HUES64 (cell line): ENCODE data around the gene ADGRB3.

Source experiments
- H3K27ac ChIP-seq: 2 replicates; pipeline ENCODE4 v1.7.0; 2013; ENCODE audit warnings: low read depth, low read length, inconsistent platforms
- H3K27me3 ChIP-seq: 2 replicates; pipeline ENCODE4 v1.6.1; 2013; ENCODE audit warnings: mild to moderate bottlenecking, low read length; ENCODE audit not compliant: insufficient read depth
- H3K36me3 ChIP-seq: 2 replicates; pipeline ENCODE4 v1.6.1; 2013; ENCODE audit warnings: mild to moderate bottlenecking, low read length; ENCODE audit not compliant: insufficient read depth
- H3K4me1 ChIP-seq: 2 replicates; pipeline ENCODE4 v1.6.1; 2013; ENCODE audit warnings: mild to moderate bottlenecking, low read length, moderate library complexity; ENCODE audit not compliant: insufficient read depth
- H3K4me3 ChIP-seq: 2 replicates; pipeline ENCODE4 v1.5.1; 2013; ENCODE audit warnings: mild to moderate bottlenecking, low read length, moderate library complexity
- H3K9ac ChIP-seq: 2 replicates; pipeline ENCODE4 v1.6.1; 2013; ENCODE audit warnings: mild to moderate bottlenecking, low read depth, low read length
- H3K9me3 ChIP-seq: 2 replicates; pipeline ENCODE4 v1.6.1; 2013; ENCODE audit warnings: low read depth, low read length; ENCODE audit not compliant: insufficient read depth
- WGBS: fragments of 150-250, 120-280 bp; methylation state at CpG from one replicate; pipeline ENCODE4 v1.1.7; 2013; ENCODE audit warnings: missing lambda C conversion rate; 5-methylcytosine and 5-hydroxymethylcytosine counted together

The ADGRB3 gene

GRCh38 chr6:69232911-69233448 lies 597.9 kb downstream of the ADGRB3 start:
- Histone ChIP-seq H3K27me3 (peaks cover 4% of the 10 kb centered on the region), H3K4me3 (peak overlapping the region; percentile 34), H3K9ac (no peak overlapping the region), H3K9me3 (no peaks in the 10 kb centered on the region), H3K27ac (no peak overlapping the region), H3K4me1 (0 out of 2 replicates have a peak, but pooled peaks cover 6% of the 10 kb centered on the region), H3K36me3 (no peaks in the 10 kb centered on the region)
- WGBS, result 7% methylated on average over 28 of the region's 28 CpGs

GRCh38 chr6:69238067-69238466 lies 603.0 kb downstream of the ADGRB3 start:
- Histone ChIP-seq H3K4me1 (no peaks in the 10 kb centered on the region), H3K27ac (no peak overlapping the region), H3K4me3 (no peak overlapping the region), H3K27me3 (no peaks in the 10 kb centered on the region; the same call in 1 of the 2 replicates), H3K9ac (no peak overlapping the region), H3K9me3 (no peaks in the 10 kb centered on the region), H3K36me3 (no peaks in the 10 kb centered on the region)
- WGBS, result 78% methylated on average over 1 of the region's 1 CpG

DNA sequence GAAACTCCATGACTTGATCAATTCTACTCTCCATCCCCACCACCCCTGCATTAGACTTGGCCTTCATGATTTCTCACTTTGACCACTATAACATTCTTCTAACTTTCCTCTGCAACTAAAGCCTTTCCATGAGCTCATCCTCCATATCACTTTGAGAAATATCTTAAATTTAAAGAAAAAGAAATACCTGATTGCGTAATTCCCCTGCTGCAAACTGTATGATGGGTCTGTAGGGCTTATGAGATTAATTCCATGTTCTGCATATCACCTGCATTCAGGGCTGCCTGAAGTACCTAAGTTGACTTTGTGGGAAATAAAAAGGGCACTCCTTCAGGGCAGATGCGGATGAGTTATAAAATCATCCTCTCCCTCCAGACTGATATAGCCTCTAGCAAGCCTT lies 611.9 kb downstream of the ADGRB3 start:
- H3K9me3 ChIP-seq, result no peaks in the 10 kb centered on the region
- H3K4me1 ChIP-seq, result no peaks in the 10 kb centered on the region
- H3K27ac ChIP-seq, result no peak overlapping the region
- WGBS, result 96% methylated on average over 2 of the region's 2 CpGs
- no peaks in the 10 kb centered on the region for H3K36me3 ChIP-seq
- H3K27me3 ChIP-seq, result no peaks in the 10 kb centered on the region
- H3K9ac ChIP-seq, result no peak overlapping the region
- H3K4me3 ChIP-seq, result no peak overlapping the region

DNA sequence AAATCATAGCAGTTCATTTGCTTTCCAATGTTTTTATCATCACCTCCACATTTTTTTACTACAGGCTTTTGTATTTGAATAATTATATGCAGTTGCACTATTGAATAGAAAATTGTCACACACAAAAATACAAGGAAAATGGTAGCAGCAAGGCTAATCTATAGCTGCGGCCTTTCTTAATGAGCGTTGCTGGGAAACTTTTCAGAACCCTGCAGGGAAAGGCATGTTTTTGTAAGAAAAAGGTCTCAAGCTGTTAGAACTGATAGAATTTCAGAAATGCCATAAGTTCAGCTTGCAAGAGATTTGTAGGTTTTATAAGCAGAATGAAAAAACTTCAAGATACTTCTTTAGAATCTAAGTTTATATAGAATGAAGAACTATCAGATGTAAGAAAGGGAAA lies 625.9 kb downstream of the ADGRB3 start:
- WGBS, result 90% methylated on average over 2 of the region's 2 CpGs
- no peaks in the 10 kb centered on the region for H3K4me1 ChIP-seq
- H3K4me3 ChIP-seq, result no peak overlapping the region
- no peaks in the 10 kb centered on the region for H3K36me3 ChIP-seq
- H3K27ac ChIP-seq, result no peak overlapping the region
- H3K27me3 ChIP-seq, result no peaks in the 10 kb centered on the region
- no peaks in the 10 kb centered on the region for H3K9me3 ChIP-seq
- no peak overlapping the region for H3K9ac ChIP-seq

GRCh38 chr6:69263297-69263696 lies 628.2 kb downstream of the ADGRB3 start:
- H3K4me3 ChIP-seq, result no peak overlapping the region
- H3K36me3 ChIP-seq, result no peaks in the 10 kb centered on the region
- H3K27ac ChIP-seq, result no peak overlapping the region
- H3K4me1 ChIP-seq, result no peaks in the 10 kb centered on the region
- no peaks in the 10 kb centered on the region for H3K9me3 ChIP-seq
- 93% methylated on average over 2 of the region's 2 CpGs for WGBS
- H3K27me3 ChIP-seq, result no peaks in the 10 kb centered on the region
- no peak overlapping the region for H3K9ac ChIP-seq

DNA sequence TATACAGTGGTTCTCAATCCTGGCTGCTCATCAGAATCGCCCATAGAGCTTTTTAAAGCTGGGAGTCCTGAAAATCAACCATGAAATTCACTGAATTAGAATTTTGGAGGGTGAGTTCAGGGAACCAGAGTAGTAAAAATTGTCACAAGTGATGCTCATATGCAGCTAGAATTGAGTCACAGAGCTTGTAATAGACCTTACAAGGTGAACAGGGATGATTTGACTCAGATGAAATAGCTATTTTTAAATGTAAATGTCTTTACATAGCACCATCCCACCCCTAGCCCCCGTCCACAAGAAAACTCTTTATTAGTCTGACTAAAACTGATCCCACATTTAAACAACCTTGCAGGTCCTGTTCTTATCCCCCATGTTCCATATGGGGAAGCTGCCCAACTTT lies 630.0 kb downstream of the ADGRB3 start:
- Histone ChIP-seq H3K4me1 (no peaks in the 10 kb centered on the region), H3K27me3 (no peaks in the 10 kb centered on the region), H3K27ac (no peak overlapping the region), H3K4me3 (no peak overlapping the region), H3K9me3 (no peaks in the 10 kb centered on the region), H3K9ac (no peak overlapping the region), H3K36me3 (no peaks in the 10 kb centered on the region)
- 90% methylated on average over 2 of the region's 2 CpGs for WGBS

- H3K9me3 ChIP-seq, result no peaks in the 10 kb centered on the region
- WGBS, result 100% methylated on average over 1 of the region's 1 CpG
- no peaks in the 10 kb centered on the region for H3K4me1 ChIP-seq
- H3K27ac ChIP-seq, result no peak overlapping the region
- no peaks in the 10 kb centered on the region for H3K27me3 ChIP-seq
- H3K36me3 ChIP-seq, result no peaks in the 10 kb centered on the region
- H3K9ac ChIP-seq, result no peak overlapping the region
- no peak overlapping the region for H3K4me3 ChIP-seq
Observed at GRCh38 chr6:69265706-69266105, 630.6 kb downstream of the ADGRB3 start.

DNA sequence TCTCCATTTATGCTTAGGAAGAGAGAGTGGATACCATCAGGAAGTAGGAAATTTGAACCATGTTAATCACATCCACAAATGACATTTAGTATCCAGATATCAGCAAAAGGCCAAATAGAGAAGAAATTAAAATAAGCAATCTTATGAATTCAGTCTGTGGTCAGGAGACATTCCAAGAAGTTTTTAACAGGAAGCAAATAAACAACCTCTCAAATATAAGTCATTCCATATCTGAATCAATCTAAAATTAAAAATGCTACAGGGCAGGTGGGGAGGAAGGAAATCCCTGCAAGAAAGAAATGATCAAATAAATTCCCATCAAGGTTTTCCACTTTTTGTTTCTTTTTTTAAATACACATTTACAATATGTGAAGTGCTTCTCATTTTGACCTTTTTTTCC lies 641.1 kb downstream of the ADGRB3 start:
- Histone ChIP-seq H3K27ac (no peak overlapping the region), H3K36me3 (no peaks in the 10 kb centered on the region), H3K9ac (no peak overlapping the region), H3K9me3 (no peaks in the 10 kb centered on the region), H3K4me1 (peaks cover 9% of the 10 kb centered on the region; the same call in 1 of the 2 replicates), H3K27me3 (no peaks in the 10 kb centered on the region), H3K4me3 (no peak overlapping the region)

- no peaks in the 10 kb centered on the region for H3K27me3 ChIP-seq
- H3K36me3 ChIP-seq, result no peaks in the 10 kb centered on the region
- H3K9me3 ChIP-seq, result no peaks in the 10 kb centered on the region
- 85% methylated on average over 4 of the region's 4 CpGs for WGBS
- no peak overlapping the region for H3K4me3 ChIP-seq
- peaks cover 15% of the 10 kb centered on the region for H3K4me1 ChIP-seq
- H3K27ac ChIP-seq, result no peak overlapping the region
- H3K9ac ChIP-seq, result no peak overlapping the region
Observed at GRCh38 chr6:69279805-69280204, 644.7 kb downstream of the ADGRB3 start.

DNA sequence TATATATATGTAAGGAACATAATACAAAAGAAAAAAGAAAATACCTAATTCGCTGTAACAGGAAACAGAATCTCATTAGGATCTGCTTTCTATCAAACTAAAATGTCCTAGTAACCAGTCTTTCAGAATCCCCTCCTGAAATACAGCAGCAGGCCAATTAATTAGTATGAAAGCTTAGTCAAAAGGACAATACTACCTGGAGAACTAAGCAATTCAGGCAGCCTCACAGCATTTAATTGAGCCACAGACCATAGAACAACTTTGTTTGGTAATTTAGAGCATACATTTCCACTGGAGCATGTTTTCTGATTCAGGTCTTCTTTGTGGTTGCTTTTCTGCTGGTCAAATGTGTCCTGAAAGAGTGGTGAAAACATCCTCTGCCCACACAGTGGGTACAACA lies 645.8 kb downstream of the ADGRB3 start:
- H3K9ac ChIP-seq, result no peak overlapping the region
- no peak overlapping the region for H3K4me3 ChIP-seq
- H3K36me3 ChIP-seq, result no peaks in the 10 kb centered on the region
- WGBS, result no CpG with 5 or more reads among the region's 1 CpG
- H3K4me1 ChIP-seq, result peaks cover 15% of the 10 kb centered on the region
- H3K27me3 ChIP-seq, result no peaks in the 10 kb centered on the region
- no peak overlapping the region for H3K27ac ChIP-seq
- no peaks in the 10 kb centered on the region for H3K9me3 ChIP-seq

GRCh38 chr6:69284176-69284730 lies 649.2 kb downstream of the ADGRB3 start:
- WGBS, result 94% methylated on average over 7 of the region's 7 CpGs
- H3K9ac ChIP-seq, result no peak overlapping the region; the same call in 1 of the 2 replicates
- H3K4me3 ChIP-seq, result no peak overlapping the region
- H3K27me3 ChIP-seq, result no peaks in the 10 kb centered on the region
- peaks cover 15% of the 10 kb centered on the region for H3K4me1 ChIP-seq
- H3K9me3 ChIP-seq, result no peaks in the 10 kb centered on the region
- no peaks in the 10 kb centered on the region for H3K36me3 ChIP-seq
- H3K27ac ChIP-seq, result no peak overlapping the region

DNA sequence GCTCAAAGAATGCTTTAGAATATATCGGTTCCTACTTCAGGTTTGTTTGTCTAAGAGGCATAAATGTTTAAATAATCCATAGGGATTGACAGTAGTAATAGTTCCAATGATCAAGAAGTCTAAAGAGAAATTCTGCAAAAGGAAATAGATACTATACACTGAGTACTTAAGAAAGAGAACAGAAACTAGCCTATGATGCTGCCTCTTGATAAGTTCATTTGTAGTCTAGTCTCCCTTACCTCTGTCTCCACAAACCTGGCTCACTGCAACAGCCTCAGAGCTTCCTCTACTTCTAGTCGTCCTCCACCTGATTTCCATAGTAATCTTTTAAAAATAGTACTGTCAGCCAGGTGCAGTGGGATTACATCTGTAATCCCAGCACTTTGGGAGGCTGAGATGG lies 650.0 kb downstream of the ADGRB3 start:
- peaks cover 11% of the 10 kb centered on the region for H3K4me1 ChIP-seq
- WGBS, result 88% methylated on average over 2 of the region's 2 CpGs
- no peaks in the 10 kb centered on the region for H3K36me3 ChIP-seq
- H3K27me3 ChIP-seq, result no peaks in the 10 kb centered on the region
- H3K9me3 ChIP-seq, result no peaks in the 10 kb centered on the region
- no peak overlapping the region for H3K9ac ChIP-seq
- no peak overlapping the region for H3K4me3 ChIP-seq
- H3K27ac ChIP-seq, result no peak overlapping the region
